ENCODE measurements around the gene FGD6. TPM values are rescaled to one million over a fixed set of nuclear protein-coding genes. Genes with fewer than 3 reads are reported as not detected.

FGD6 gene
- total and polyA plus RNA-seq, 2 donors (not counting 1 experiment from before 2014, with no cell fraction given): 1.2 to 8.4 TPM

DNA sequence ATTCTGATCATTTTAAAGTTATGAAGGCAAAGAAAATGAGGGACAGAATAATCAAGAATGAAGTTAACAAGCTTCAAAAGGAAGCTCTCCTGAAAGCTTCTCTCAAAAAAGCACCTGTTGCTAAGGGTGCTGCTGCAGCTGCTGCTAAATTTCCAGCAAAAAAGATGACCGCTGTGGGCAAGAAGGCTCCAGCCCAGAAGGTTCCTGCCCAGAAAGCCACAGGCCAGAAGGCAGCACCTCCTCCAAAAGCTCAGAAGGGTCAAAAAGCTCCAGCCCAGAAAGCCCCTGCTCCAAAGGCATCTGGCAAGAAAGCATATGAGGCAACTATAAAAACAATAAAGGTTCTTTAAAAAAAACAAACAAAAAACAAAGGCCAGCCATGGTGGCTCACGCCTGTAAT lies 91.2 kb downstream of the FGD6 start:
- no peaks in the 10 kb centered on the region for H3K27me3 ChIP-seq (replicated peaks in 1 of 4; ENCODE audit: control extremely low read depth in 1 of 4, control insufficient read depth in 3 of 4, insufficient read depth in 4 of 4, low read length in 3 of 4)
- TF ChIP-seq EZH2 (IDR thresholded peaks at IDR 0.05; ENCODE audit: borderline replicate concordance, insufficient read depth, low read depth, low read length, poor library complexity, severe bottlenecking): no peak
- TF ChIP-seq, protein P1, sequence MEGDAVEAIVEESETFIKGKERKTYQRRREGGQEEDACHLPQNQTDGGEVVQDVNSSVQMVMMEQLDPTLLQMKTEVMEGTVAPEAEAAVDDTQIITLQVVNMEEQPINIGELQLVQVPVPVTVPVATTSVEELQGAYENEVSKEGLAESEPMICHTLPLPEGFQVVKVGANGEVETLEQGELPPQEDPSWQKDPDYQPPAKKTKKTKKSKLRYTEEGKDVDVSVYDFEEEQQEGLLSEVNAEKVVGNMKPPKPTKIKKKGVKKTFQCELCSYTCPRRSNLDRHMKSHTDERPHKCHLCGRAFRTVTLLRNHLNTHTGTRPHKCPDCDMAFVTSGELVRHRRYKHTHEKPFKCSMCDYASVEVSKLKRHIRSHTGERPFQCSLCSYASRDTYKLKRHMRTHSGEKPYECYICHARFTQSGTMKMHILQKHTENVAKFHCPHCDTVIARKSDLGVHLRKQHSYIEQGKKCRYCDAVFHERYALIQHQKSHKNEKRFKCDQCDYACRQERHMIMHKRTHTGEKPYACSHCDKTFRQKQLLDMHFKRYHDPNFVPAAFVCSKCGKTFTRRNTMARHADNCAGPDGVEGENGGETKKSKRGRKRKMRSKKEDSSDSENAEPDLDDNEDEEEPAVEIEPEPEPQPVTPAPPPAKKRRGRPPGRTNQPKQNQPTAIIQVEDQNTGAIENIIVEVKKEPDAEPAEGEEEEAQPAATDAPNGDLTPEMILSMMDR (IDR thresholded peaks at IDR 0.05): no peak
- no peaks in the 10 kb centered on the region for H4K20me1 ChIP-seq (ENCODE audit: control insufficient read depth, insufficient read depth, low read length, poor library complexity, severe bottlenecking)
- no peak overlapping the region for H3K27ac Mint-ChIP-seq
- H3K27ac ChIP-seq (ENCODE audit: low read length in 2 of 2): no peak overlapping the region
- ChIA-PET POLR2A (no interaction called here), CTCF (interaction anchor here (0.8 to 2.8 kb wide), 3 partner anchors 10 to 409 kb away, joined by 3 to 11 read pairs (median 3); no protein-coding TSS in a partner anchor)
- no peaks in the 10 kb centered on the region for H3K36me3 ChIP-seq (replicated peaks in 1 of 2; ENCODE audit: control extremely low read depth in 1 of 2, control insufficient read depth in 1 of 2, extremely low read depth in 1 of 2, insufficient read depth in 2 of 2, low read length in 1 of 2)
- no peak overlapping the region for H3K4me3 ChIP-seq (ENCODE audit: control extremely low read depth in 1 of 5, extremely low read depth in 1 of 5, insufficient read depth in 1 of 5, low read depth in 2 of 5, low read length in 4 of 5)
- no peak overlapping the region for H3K4me2 ChIP-seq (replicated peaks; ENCODE audit: low read depth, low read length, poor library complexity, severe bottlenecking)
- H3K27me3 Mint-ChIP-seq: no peaks in the 10 kb centered on the region
- no peak overlapping the region for H3K9ac ChIP-seq (ENCODE audit: low read length)
- DNase-seq (no peak), ATAC-seq (ENCODE audit: low read depth) (no peak)
- H3K9me3 Mint-ChIP-seq (ENCODE audit: insufficient read depth): no peaks in the 10 kb centered on the region
- H3K79me2 ChIP-seq (ENCODE audit: control insufficient read depth, insufficient read depth, low read length): no peaks in the 10 kb centered on the region
- no peak overlapping the region for H2AFZ ChIP-seq (ENCODE audit: insufficient read depth, low read depth, low read length, poor library complexity, severe bottlenecking)
- H3K9me3 ChIP-seq (ENCODE audit: control extremely low read depth in 1 of 3, control insufficient read depth in 2 of 3, insufficient read depth in 1 of 3, low read length in 2 of 3): no peaks in the 10 kb centered on the region
- intact Hi-C loops (cut with micrococcal nuclease): no loop called here
- WGBS (ENCODE audit: insufficient coverage): 100% methylated on average over 1 of the region's 2 CpGs
- H3K4me1 ChIP-seq (ENCODE audit: control insufficient read depth in 2 of 2, insufficient read depth in 2 of 2, low read length in 2 of 2): no peaks in the 10 kb centered on the region
- H3K4me3 Mint-ChIP-seq: no peak overlapping the region
- H3K4me1 Mint-ChIP-seq: no peaks in the 10 kb centered on the region

DNA sequence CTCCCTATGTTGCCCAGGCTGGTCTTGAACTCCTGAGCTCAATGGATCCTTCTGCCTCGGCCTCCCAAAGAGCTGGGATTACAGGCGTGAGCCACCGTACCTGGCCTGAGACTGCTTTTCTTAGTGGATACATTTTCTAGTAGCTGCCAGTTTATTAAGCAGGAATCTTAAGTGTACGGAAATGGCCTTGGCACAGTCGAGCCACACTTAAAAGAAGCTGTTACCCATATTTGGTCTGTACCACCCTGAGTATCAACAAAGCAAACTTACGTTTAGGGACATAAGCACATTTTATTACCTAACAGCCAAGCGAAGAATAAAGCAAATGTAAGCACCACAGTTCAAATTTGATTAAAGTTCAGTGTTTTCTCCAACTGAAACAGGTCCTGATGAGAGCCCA lies 93.2 kb downstream of the FGD6 start:
- Mint-ChIP-seq H3K4me3 (no peak overlapping the region), H3K27ac (no peak overlapping the region), H3K4me1 (no peaks in the 10 kb centered on the region), H3K9me3 (ENCODE audit: insufficient read depth) (no peaks in the 10 kb centered on the region), H3K27me3 (no peaks in the 10 kb centered on the region)
- no peak overlapping the region for H2AFZ ChIP-seq (ENCODE audit: insufficient read depth, low read depth, low read length, poor library complexity, severe bottlenecking)
- WGBS (ENCODE audit: insufficient coverage): 97% methylated on average over 6 of the region's 7 CpGs
- no peaks in the 10 kb centered on the region for H3K9me3 ChIP-seq (ENCODE audit: control extremely low read depth in 1 of 3, control insufficient read depth in 2 of 3, insufficient read depth in 1 of 3, low read length in 2 of 3)
- H4K20me1 ChIP-seq (ENCODE audit: control insufficient read depth, insufficient read depth, low read length, poor library complexity, severe bottlenecking): no peaks in the 10 kb centered on the region
- no peak for ATAC-seq (ENCODE audit: low read depth)
- TF ChIP-seq EZH2 (IDR thresholded peaks at IDR 0.05; ENCODE audit: borderline replicate concordance, insufficient read depth, low read depth, low read length, poor library complexity, severe bottlenecking): no peak
- TF ChIP-seq, protein P1 (IDR thresholded peaks at IDR 0.05): no peak
- no peaks in the 10 kb centered on the region for H3K27me3 ChIP-seq (replicated peaks in 1 of 4; ENCODE audit: control extremely low read depth in 1 of 4, control insufficient read depth in 3 of 4, insufficient read depth in 4 of 4, low read length in 3 of 4)
- CTCF ChIA-PET: interaction anchor here (2.8 kb wide), 1 partner anchor 411 kb away, joined by 11 read pairs; no protein-coding TSS in a partner anchor
- H3K4me2 ChIP-seq (replicated peaks; ENCODE audit: low read depth, low read length, poor library complexity, severe bottlenecking): no peak overlapping the region
- H3K36me3 ChIP-seq (replicated peaks in 1 of 2; ENCODE audit: control extremely low read depth in 1 of 2, control insufficient read depth in 1 of 2, extremely low read depth in 1 of 2, insufficient read depth in 2 of 2, low read length in 1 of 2): no peaks in the 10 kb centered on the region
- no peak overlapping the region for H3K9ac ChIP-seq (ENCODE audit: low read length)
- no peak overlapping the region for H3K27ac ChIP-seq (ENCODE audit: low read length in 2 of 2)
- no peak for DNase-seq
- H3K79me2 ChIP-seq (ENCODE audit: control insufficient read depth, insufficient read depth, low read length): no peaks in the 10 kb centered on the region
- POLR2A ChIA-PET: no interaction called here
- intact Hi-C loops (cut with micrococcal nuclease): no loop called here
- no peaks in the 10 kb centered on the region for H3K4me1 ChIP-seq (ENCODE audit: control insufficient read depth in 2 of 2, insufficient read depth in 2 of 2, low read length in 2 of 2)
- no peak overlapping the region for H3K4me3 ChIP-seq (ENCODE audit: control extremely low read depth in 1 of 5, extremely low read depth in 1 of 5, insufficient read depth in 1 of 5, low read depth in 2 of 5, low read length in 4 of 5)
